GM11168 (cell line): ENCODE measurements around the gene CASKIN2.

Experiments used
- in situ Hi-C: fragments of 300-500 bp; cut with MboI; formaldehyde crosslinking; loops from one replicate; pipeline ENCODE4 v1.12.0; 2022; ENCODE audit warnings: low sequenced_read_pairs; ENCODE audit not compliant: unreplicated experiment

CASKIN2 gene

GRCh38 chr17:75549246-75550138, 34.2 kb upstream of the CASKIN2 start:
- in situ Hi-C loops, result no loop called here

- in situ Hi-C loops, result no loop called here
Measured at GRCh38 chr17:75548813-75549212, 33.5 kb upstream of the CASKIN2 start.

- in situ Hi-C loops, result no loop called here
Measured at GRCh38 chr17:75547091-75547490, 31.8 kb upstream of the CASKIN2 start.

GRCh38 chr17:75546181-75546580, 30.8 kb upstream of the CASKIN2 start:
- in situ Hi-C loops, result no loop called here

GRCh38 chr17:75544250-75544649, 28.9 kb upstream of the CASKIN2 start:
- in situ Hi-C loops, result no loop called here

GRCh38 chr17:75542728-75543336, 27.5 kb upstream of the CASKIN2 start:
- in situ Hi-C loops, result no loop called here

GRCh38 chr17:75542229-75542628, 26.9 kb upstream of the CASKIN2 start:
- in situ Hi-C loops, result no loop called here

GRCh38 chr17:75540923-75541503, 25.7 kb upstream of the CASKIN2 start:
- in situ Hi-C loops, result no loop called here

GRCh38 chr17:75539967-75540729, 24.8 kb upstream of the CASKIN2 start:
- in situ Hi-C loops, result no loop called here

GRCh38 chr17:75536366-75536765, 21.0 kb upstream of the CASKIN2 start:
- in situ Hi-C loops, result no loop called here

- in situ Hi-C loops, result no loop called here
Measured at GRCh38 chr17:75535871-75536270, 20.5 kb upstream of the CASKIN2 start.

- in situ Hi-C loops, result no loop called here
Measured at GRCh38 chr17:75535119-75535537, 19.8 kb upstream of the CASKIN2 start.

- in situ Hi-C loops, result no loop called here
Measured at GRCh38 chr17:75531721-75532072, 16.4 kb upstream of the CASKIN2 start.

GRCh38 chr17:75530837-75531720, 15.7 kb upstream of the CASKIN2 start:
- in situ Hi-C loops, result no loop called here

- in situ Hi-C loops, result no loop called here
Measured at GRCh38 chr17:75526555-75527270, 11.4 kb upstream of the CASKIN2 start.

- in situ Hi-C loops, result no loop called here
Measured at GRCh38 chr17:75525806-75526554, 10.6 kb upstream of the CASKIN2 start.

- in situ Hi-C loops, result no loop called here
Measured at GRCh38 chr17:75524970-75525805, 9.9 kb upstream of the CASKIN2 start, which contains the start of gene LLGL2. LLGL2 (plus strand) TSS chr17:75525697; CDS start chr17:75543427, 17,730 bp downstream.
